ENCODE measurements around the gene PPARG.

GRCh38 chr3:12439161-12439940, 150.5 kb downstream of the PPARG start:
- TF ChIP-seq CTCF (IDR thresholded peaks at IDR 0.05; ENCODE audit: low read length) (no peak), EZH2 (IDR thresholded peaks at IDR 0.05; ENCODE audit: borderline replicate concordance, low read length) (no peak)
